GM23338 (cell line): Measurements from ENCODE around the gene SLC43A3. TPM values are rescaled to one million over a fixed set of nuclear protein-coding genes. Genes with fewer than 3 reads are reported as not detected.

Source experiments
- ATAC-seq: fragments of 200-7000 bp; cut with Tn5 transposase; 3 replicates; pipeline ENCODE4 v1.9.1; 2020
- DNase-seq: peaks from one replicate; pipeline ENCODE4 v3.0.0-alpha.2; 2015; ENCODE audit warnings: low spot score
- H2AFZ ChIP-seq: fragments of 200-600 bp; sonication (generic); 2 replicates; pipeline ENCODE4 v1.8.0; 2016; ENCODE audit warnings: antibody characterized with exemption, mild to moderate bottlenecking, moderate library complexity
- H3F3A ChIP-seq: fragments of 200-600 bp; sonication (generic); replicated peaks from 2 replicates; pipeline ENCODE4 v1.8.0; 2017; ENCODE audit warnings: antibody characterized with exemption, mixed run types, low read depth
- H3K27ac ChIP-seq: fragments of 200-600 bp; sonication (generic); 2 replicates; pipeline ENCODE4 v1.6.1; 2016; ENCODE audit warnings: low read depth
- H3K27me3 ChIP-seq: fragments of 200-600 bp; sonication (generic); 2 replicates; pipeline ENCODE4 v1.8.0; 2016; ENCODE audit warnings: mild to moderate bottlenecking, mixed run types, moderate library complexity; ENCODE audit not compliant: insufficient read depth
- H3K36me3 ChIP-seq: fragments of 200-600 bp; sonication (generic); 2 replicates; pipeline ENCODE4 v1.8.0; 2016; ENCODE audit warnings: mild to moderate bottlenecking; ENCODE audit not compliant: insufficient read depth
- H3K4me1 ChIP-seq: fragments of 200-600 bp; sonication (generic); 2 replicates; pipeline ENCODE4 v1.8.0; 2016; ENCODE audit warnings: mild to moderate bottlenecking, moderate library complexity; ENCODE audit not compliant: insufficient read depth
- H3K4me2 ChIP-seq: fragments of 200-600 bp; sonication (generic); 2 replicates; pipeline ENCODE4 v1.7.1; 2017; ENCODE audit warnings: mixed run types
- H3K4me3 ChIP-seq: fragments of 200-600 bp; sonication (generic); 2 replicates; pipeline ENCODE4 v1.6.1; 2016; ENCODE audit warnings: mixed run types
- H3K79me2 ChIP-seq: fragments of 200-600 bp; sonication (generic); replicated peaks from 2 replicates; pipeline ENCODE4 v1.8.0; 2017; ENCODE audit warnings: mild to moderate bottlenecking; ENCODE audit not compliant: insufficient read depth
- H3K9me2 ChIP-seq: fragments of 200-600 bp; sonication (generic); 2 replicates; pipeline ENCODE4 v1.8.0; 2017; ENCODE audit not compliant: insufficient read depth
- H4K20me1 ChIP-seq: fragments of 200-600 bp; sonication (generic); replicated peaks from 2 replicates; pipeline ENCODE4 v1.8.0; 2017; ENCODE audit warnings: mild to moderate bottlenecking; ENCODE audit not compliant: insufficient read depth
- H3K27ac Mint-ChIP-seq: 2 replicates; pipeline ENCODE4 v1.8.0; 2020; ENCODE audit warnings: inconsistent platforms, mild to moderate bottlenecking, moderate library complexity, mixed read lengths
- H3K27me3 Mint-ChIP-seq: 3 replicates; pipeline ENCODE4 v1.8.0; 2022; ENCODE audit warnings: low read depth, mild to moderate bottlenecking, moderate library complexity, mixed read lengths, inconsistent platforms; ENCODE audit not compliant: insufficient read depth, poor library complexity
- H3K36me3 Mint-ChIP-seq: 3 replicates; pipeline ENCODE4 v1.8.0; 2021; ENCODE audit warnings: low read depth, mild to moderate bottlenecking, inconsistent platforms, moderate library complexity, mixed read lengths
- H3K4me1 Mint-ChIP-seq: 3 replicates; pipeline ENCODE4 v1.8.0; 2020; ENCODE audit warnings: mild to moderate bottlenecking, inconsistent platforms, mixed read lengths
- H3K4me3 Mint-ChIP-seq: 3 replicates; pipeline ENCODE4 v1.8.0; 2021; ENCODE audit warnings: moderate library complexity, mild to moderate bottlenecking, inconsistent platforms, mixed read lengths
- H3K9me3 Mint-ChIP-seq: 3 replicates; pipeline ENCODE4 v1.8.0; 2020; ENCODE audit warnings: moderate library complexity, mild to moderate bottlenecking, inconsistent platforms, mixed read lengths
- CREB1 ChIP-seq: fragments of 250-450 bp; sonication (Bioruptor Pico); IDR thresholded peaks from 2 replicates; pipeline ENCODE4 v1.5.0; 2020; ENCODE audit warnings: low read depth, mild to moderate bottlenecking, moderate library complexity
- EZH2 ChIP-seq: fragments of 200-600 bp; sonication (generic); IDR thresholded peaks from one replicate; pipeline ENCODE4 v1.8.0; 2017; ENCODE audit warnings: antibody characterized with exemption, mild to moderate bottlenecking, low read depth; ENCODE audit not compliant: unreplicated experiment
- EZH2phosphoT487 ChIP-seq: fragments of 200-600 bp; sonication (generic); IDR thresholded peaks from one replicate; pipeline ENCODE4 v1.8.1; 2018; ENCODE audit warnings: antibody characterized with exemption; ENCODE audit not compliant: unreplicated experiment
- JUNB ChIP-seq: IDR thresholded peaks from one replicate; pipeline ENCODE4 v1.6.1; 2016; ENCODE audit warnings: antibody characterized with exemption; ENCODE audit not compliant: unreplicated experiment
- NANOG ChIP-seq: IDR thresholded peaks from 2 replicates; pipeline ENCODE4 v1.6.1; 2016; ENCODE audit warnings: antibody characterized with exemption, borderline replicate concordance
- POLR2AphosphoS5 ChIP-seq: IDR thresholded peaks from 2 replicates; pipeline ENCODE4 v1.6.1; 2016; ENCODE audit warnings: antibody characterized with exemption, low read depth
- STAT1 ChIP-seq: IDR thresholded peaks from one replicate; pipeline ENCODE4 v1.6.1; 2016; ENCODE audit warnings: antibody characterized with exemption; ENCODE audit not compliant: unreplicated experiment
- ZNF114 ChIP-seq: fragments of 250-450 bp; sonication (Bioruptor Pico); IDR thresholded peaks from 2 replicates; pipeline ENCODE4 v1.5.0; 2020; ENCODE audit warnings: mild to moderate bottlenecking, moderate library complexity
- ZNF331 ChIP-seq: fragments of 250-450 bp; sonication (Bioruptor Pico); IDR thresholded peaks from 2 replicates; pipeline ENCODE4 v1.5.0; 2020; ENCODE audit warnings: low read depth, mild to moderate bottlenecking, moderate library complexity
- ZNF462 ChIP-seq: fragments of 250-450 bp; sonication (Bioruptor Pico); IDR thresholded peaks from 2 replicates; pipeline ENCODE4 v1.5.0; 2020; ENCODE audit warnings: mild to moderate bottlenecking, moderate library complexity
- polyA plus RNA-seq: library from polyadenylated mRNA; unstranded; fragments of >200 nt; fragmentation: Nextera tagmentation; extraction: Ambion mirVana; gene quantifications from 2 replicates; pipeline ENCODE4 v1.2.1, GENCODE V29; 2016
- total RNA-seq: library from RNA; depleted of rRNA; stranded (reverse); fragments of >200 nt; shearing (Covaris generic); gene quantifications from 2 replicates; pipeline ENCODE4 v1.2.3, GENCODE V29; 2014
- TF ChIP-seq, protein P1 (sequence below), 2 experiments: fragments of 200-600 bp in 1 of 2; sonication (generic) in 1 of 2; conservative IDR thresholded peaks; 2 replicates each; pipeline versions ENCODE4 v1.5.1 to v1.6.1; 2016 to 2017; ENCODE audit warnings: antibody characterized with exemption in 2 of 2, low read depth in 2 of 2, mild to moderate bottlenecking in 2 of 2, moderate library complexity in 1 of 2
- TF ChIP-seq, protein P2 (sequence below): IDR thresholded peaks from 2 replicates; pipeline ENCODE4 v1.6.1; 2016; ENCODE audit warnings: antibody characterized with exemption
- TF ChIP-seq, protein P3 (sequence below): IDR thresholded peaks from one replicate; pipeline ENCODE4 v1.6.1; 2018; ENCODE audit warnings: antibody characterized with exemption; ENCODE audit not compliant: unreplicated experiment

The SLC43A3 gene
- total and polyA plus RNA-seq, 2 experiments from 2014 or later = 14.3 to 24.8 TPM

DNA sequence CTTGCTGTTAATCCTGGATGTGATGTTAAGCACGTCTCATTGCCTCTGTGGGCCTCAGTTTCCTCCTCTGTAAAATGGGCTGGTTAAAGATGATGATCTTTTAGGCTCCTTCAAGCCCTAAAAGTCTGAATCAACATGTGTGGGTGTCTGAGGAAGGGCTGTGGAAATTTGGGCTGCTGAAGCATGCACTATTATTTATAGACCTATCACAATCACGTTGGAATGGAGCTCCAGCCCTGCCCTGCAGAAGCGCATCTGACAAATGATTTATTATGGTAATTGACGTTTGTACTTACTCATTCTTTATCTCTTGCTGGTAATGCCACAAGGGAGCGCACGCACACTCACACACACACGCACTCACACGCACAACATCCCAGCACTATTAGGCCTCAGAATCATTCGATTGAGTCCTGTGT is 68.4 kb downstream of the SLC43A3 start:
- no peaks in the 10 kb centered on the region for H4K20me1 ChIP-seq
- Mint-ChIP-seq H3K4me1 (peaks cover 4% of the 10 kb centered on the region; the same call in 2 of the 3 replicates), H3K27ac (no peak overlapping the region), H3K9me3 (no peaks in the 10 kb centered on the region), H3K36me3 (no peaks in the 10 kb centered on the region), H3K27me3 (no peaks in the 10 kb centered on the region), H3K4me3 (no peak overlapping the region)
- H2AFZ ChIP-seq = no peak overlapping the region
- H3F3A ChIP-seq = no peaks in the 10 kb centered on the region
- H3K79me2 ChIP-seq = no peaks in the 10 kb centered on the region
- H3K4me1 ChIP-seq = peaks cover 7% of the 10 kb centered on the region; the same call in 1 of the 2 replicates
- TF ChIP-seq EZH2phosphoT487 = no peak
- TF ChIP-seq, protein P1, sequence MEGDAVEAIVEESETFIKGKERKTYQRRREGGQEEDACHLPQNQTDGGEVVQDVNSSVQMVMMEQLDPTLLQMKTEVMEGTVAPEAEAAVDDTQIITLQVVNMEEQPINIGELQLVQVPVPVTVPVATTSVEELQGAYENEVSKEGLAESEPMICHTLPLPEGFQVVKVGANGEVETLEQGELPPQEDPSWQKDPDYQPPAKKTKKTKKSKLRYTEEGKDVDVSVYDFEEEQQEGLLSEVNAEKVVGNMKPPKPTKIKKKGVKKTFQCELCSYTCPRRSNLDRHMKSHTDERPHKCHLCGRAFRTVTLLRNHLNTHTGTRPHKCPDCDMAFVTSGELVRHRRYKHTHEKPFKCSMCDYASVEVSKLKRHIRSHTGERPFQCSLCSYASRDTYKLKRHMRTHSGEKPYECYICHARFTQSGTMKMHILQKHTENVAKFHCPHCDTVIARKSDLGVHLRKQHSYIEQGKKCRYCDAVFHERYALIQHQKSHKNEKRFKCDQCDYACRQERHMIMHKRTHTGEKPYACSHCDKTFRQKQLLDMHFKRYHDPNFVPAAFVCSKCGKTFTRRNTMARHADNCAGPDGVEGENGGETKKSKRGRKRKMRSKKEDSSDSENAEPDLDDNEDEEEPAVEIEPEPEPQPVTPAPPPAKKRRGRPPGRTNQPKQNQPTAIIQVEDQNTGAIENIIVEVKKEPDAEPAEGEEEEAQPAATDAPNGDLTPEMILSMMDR (conservative IDR thresholded peaks at IDR 0.05; ENCODE audit: low read depth in 2 of 2) = no peak
- TF ChIP-seq ZNF331 (CRISPR knock-in tag) = no peak
- no peak for TF ChIP-seq ZNF462
- TF ChIP-seq POLR2AphosphoS5 = no peak
- TF ChIP-seq JUNB = no peak
- TF ChIP-seq ZNF114 = no peak
- no peak for TF ChIP-seq CREB1 (CRISPR knock-in tag)
- TF ChIP-seq NANOG = no peak
- TF ChIP-seq, protein P2, sequence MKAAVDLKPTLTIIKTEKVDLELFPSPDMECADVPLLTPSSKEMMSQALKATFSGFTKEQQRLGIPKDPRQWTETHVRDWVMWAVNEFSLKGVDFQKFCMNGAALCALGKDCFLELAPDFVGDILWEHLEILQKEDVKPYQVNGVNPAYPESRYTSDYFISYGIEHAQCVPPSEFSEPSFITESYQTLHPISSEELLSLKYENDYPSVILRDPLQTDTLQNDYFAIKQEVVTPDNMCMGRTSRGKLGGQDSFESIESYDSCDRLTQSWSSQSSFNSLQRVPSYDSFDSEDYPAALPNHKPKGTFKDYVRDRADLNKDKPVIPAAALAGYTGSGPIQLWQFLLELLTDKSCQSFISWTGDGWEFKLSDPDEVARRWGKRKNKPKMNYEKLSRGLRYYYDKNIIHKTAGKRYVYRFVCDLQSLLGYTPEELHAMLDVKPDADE = no peak
- TF ChIP-seq, protein P3, sequence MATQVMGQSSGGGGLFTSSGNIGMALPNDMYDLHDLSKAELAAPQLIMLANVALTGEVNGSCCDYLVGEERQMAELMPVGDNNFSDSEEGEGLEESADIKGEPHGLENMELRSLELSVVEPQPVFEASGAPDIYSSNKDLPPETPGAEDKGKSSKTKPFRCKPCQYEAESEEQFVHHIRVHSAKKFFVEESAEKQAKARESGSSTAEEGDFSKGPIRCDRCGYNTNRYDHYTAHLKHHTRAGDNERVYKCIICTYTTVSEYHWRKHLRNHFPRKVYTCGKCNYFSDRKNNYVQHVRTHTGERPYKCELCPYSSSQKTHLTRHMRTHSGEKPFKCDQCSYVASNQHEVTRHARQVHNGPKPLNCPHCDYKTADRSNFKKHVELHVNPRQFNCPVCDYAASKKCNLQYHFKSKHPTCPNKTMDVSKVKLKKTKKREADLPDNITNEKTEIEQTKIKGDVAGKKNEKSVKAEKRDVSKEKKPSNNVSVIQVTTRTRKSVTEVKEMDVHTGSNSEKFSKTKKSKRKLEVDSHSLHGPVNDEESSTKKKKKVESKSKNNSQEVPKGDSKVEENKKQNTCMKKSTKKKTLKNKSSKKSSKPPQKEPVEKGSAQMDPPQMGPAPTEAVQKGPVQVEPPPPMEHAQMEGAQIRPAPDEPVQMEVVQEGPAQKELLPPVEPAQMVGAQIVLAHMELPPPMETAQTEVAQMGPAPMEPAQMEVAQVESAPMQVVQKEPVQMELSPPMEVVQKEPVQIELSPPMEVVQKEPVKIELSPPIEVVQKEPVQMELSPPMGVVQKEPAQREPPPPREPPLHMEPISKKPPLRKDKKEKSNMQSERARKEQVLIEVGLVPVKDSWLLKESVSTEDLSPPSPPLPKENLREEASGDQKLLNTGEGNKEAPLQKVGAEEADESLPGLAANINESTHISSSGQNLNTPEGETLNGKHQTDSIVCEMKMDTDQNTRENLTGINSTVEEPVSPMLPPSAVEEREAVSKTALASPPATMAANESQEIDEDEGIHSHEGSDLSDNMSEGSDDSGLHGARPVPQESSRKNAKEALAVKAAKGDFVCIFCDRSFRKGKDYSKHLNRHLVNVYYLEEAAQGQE = no peak
- no peak for TF ChIP-seq STAT1
- TF ChIP-seq EZH2 = no peak
- H3K27ac ChIP-seq = no peak overlapping the region
- ATAC-seq = no peak
- no peaks in the 10 kb centered on the region for H3K36me3 ChIP-seq
- no peaks in the 10 kb centered on the region for H3K9me2 ChIP-seq
- no peak overlapping the region for H3K4me3 ChIP-seq
- no peak overlapping the region for H3K4me2 ChIP-seq
- DNase-seq = no peak
- no peaks in the 10 kb centered on the region for H3K27me3 ChIP-seq
